Upper lobe of right lung (tissue), 1 donor: ENCODE results near the gene WWOX. TPM values are rescaled to one million over a fixed set of nuclear protein-coding genes. Genes with fewer than 3 reads are reported as not detected.

Experiments used
- ATAC-seq: fragments of 200-7000 bp; cut with Tn5 transposase; one replicate; pipeline ENCODE4 v1.9.1; 2020; ENCODE audit warnings: mild to moderate bottlenecking, moderate library complexity
- DNase-seq: peaks from one replicate; pipeline ENCODE4 v3.0.0-alpha.2; 2020
- H3K27ac ChIP-seq: fragments of 200-600 bp; one replicate; pipeline ENCODE4 v1.8.0; 2022
- H3K27me3 ChIP-seq: fragments of 200-600 bp; one replicate; pipeline ENCODE4 v1.8.0; 2022; ENCODE audit warnings: mild to moderate bottlenecking
- H3K36me3 ChIP-seq: fragments of 200-600 bp; one replicate; pipeline ENCODE4 v1.8.0; 2022
- H3K4me1 ChIP-seq: fragments of 200-600 bp; one replicate; pipeline ENCODE4 v1.8.0; 2022
- H3K4me3 ChIP-seq: fragments of 200-600 bp; one replicate; pipeline ENCODE4 v1.8.0; 2022; ENCODE audit warnings: mild to moderate bottlenecking
- H3K9me3 ChIP-seq: fragments of 200-600 bp; one replicate; pipeline ENCODE4 v1.8.0; 2022
- CTCF ChIP-seq: fragments of 200-600 bp; IDR thresholded peaks from one replicate; pipeline ENCODE4 v1.8.0; 2022; ENCODE audit warnings: antibody characterized with exemption
- intact Hi-C: fragments of 100-400 bp; cut with DNase I; formaldehyde crosslinking; loops from one replicate; pipeline ENCODE4 v1.11.0; 2022
- total RNA-seq: library from RNA; stranded (reverse); fragmentation: NEBNext Ultra II Directional; extraction: Animal tissue kit (Norgen Biotek cat#: 25700); gene quantifications from one replicate; pipeline ENCODE4 v1.2.1, GENCODE V29; 2021
- donor health status: DM: no; HTN: yes; CAD: no; lungs with severe emphysema.

The WWOX gene
- total RNA-seq, 1 donor from 2014 or later: 17.0 TPM

- no peaks in the 10 kb centered on the region for H3K9me3 ChIP-seq
- no peaks in the 10 kb centered on the region for H3K27me3 ChIP-seq
- no peaks in the 10 kb centered on the region for H3K36me3 ChIP-seq
- H3K4me3 ChIP-seq: no peak overlapping the region
- H3K4me1 ChIP-seq: peaks cover 8% of the 10 kb centered on the region
- no peak for TF ChIP-seq CTCF
- intact Hi-C loops: loop anchor here (10.0 kb wide), 1 partner anchor 106 kb away; no protein-coding TSS in a partner anchor
- ATAC-seq: peak; percentile 57
- DNase-seq: no peak
- no peak overlapping the region for H3K27ac ChIP-seq
Measured at GRCh38 chr16:78128913-78129312, 29.5 kb downstream of the WWOX start.

DNA sequence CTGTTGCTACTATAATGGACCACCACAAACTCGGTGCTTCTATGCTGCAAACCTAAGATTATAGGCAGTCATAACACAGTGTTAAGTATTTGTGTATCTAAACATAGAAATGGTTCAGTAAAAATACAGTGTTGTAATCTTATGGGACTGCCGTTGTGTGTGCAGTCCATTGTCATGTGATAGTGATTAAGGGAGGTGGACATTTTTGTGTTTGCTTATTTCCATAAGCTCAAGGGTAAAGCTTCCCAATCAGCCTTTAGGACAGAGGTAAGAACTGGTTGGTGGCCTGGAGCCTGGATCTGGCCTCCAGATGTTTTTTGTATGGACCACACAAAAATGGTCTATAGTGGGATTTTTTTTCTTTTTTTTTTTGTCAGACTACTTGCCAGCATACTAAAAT is 29.9 kb downstream of the WWOX start:
- intact Hi-C loops: loop anchor here (10.0 kb wide), 1 partner anchor 105 kb away; no protein-coding TSS in a partner anchor

GRCh38 chr16:78130083-78130608 is 30.7 kb downstream of the WWOX start:
- DNase-seq (no peak), ATAC-seq (no peak)
- Histone ChIP-seq H3K36me3 (no peaks in the 10 kb centered on the region), H3K4me1 (peaks cover 12% of the 10 kb centered on the region), H3K4me3 (no peak overlapping the region), H3K9me3 (no peaks in the 10 kb centered on the region), H3K27ac (no peak overlapping the region), H3K27me3 (no peaks in the 10 kb centered on the region)
- intact Hi-C loops: no loop called here
- TF ChIP-seq CTCF: no peak

More for the DNA sequence above, 29.9 kb downstream of the WWOX start:
- ATAC-seq (no peak), DNase-seq (no peak)
- H3K9me3 ChIP-seq: no peaks in the 10 kb centered on the region
- peaks cover 8% of the 10 kb centered on the region for H3K4me1 ChIP-seq
- no peaks in the 10 kb centered on the region for H3K27me3 ChIP-seq
- H3K36me3 ChIP-seq: no peaks in the 10 kb centered on the region
- no peak overlapping the region for H3K4me3 ChIP-seq
- no peak overlapping the region for H3K27ac ChIP-seq
- no peak for TF ChIP-seq CTCF

- no peak for TF ChIP-seq CTCF
- DNase-seq (no peak), ATAC-seq (no peak)
- Histone ChIP-seq H3K4me3 (no peak overlapping the region), H3K27me3 (no peaks in the 10 kb centered on the region), H3K9me3 (no peaks in the 10 kb centered on the region), H3K4me1 (peaks cover 12% of the 10 kb centered on the region), H3K27ac (no peak overlapping the region), H3K36me3 (no peaks in the 10 kb centered on the region)
- intact Hi-C loops: no loop called here
Measured at GRCh38 chr16:78130950-78131349, 31.5 kb downstream of the WWOX start.

DNA sequence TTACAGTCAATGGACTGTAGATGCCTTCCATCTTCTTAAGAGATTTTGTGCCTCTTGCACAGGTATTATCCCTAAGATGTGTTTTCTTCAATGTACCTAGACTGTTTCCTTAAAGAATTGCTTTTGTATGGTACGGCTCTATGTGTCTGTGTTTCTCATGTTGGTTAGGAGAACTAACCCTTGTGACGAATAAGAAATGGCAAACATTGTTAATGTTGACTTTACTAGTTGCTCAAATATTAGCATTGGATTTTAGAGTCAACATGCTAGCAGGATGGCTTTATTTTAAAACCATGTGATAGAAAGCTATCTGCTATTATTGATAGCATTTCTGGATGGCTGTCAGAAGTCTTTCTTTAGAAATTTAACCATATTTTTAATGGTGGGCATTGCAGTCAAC is 34.5 kb downstream of the WWOX start:
- no peak for TF ChIP-seq CTCF
- H3K4me1 ChIP-seq: peaks cover 4% of the 10 kb centered on the region
- H3K36me3 ChIP-seq: no peaks in the 10 kb centered on the region
- no peaks in the 10 kb centered on the region for H3K27me3 ChIP-seq
- peak; percentile 70 for ATAC-seq
- intact Hi-C loops: no loop called here
- DNase-seq: no peak
- H3K4me3 ChIP-seq: no peak overlapping the region
- H3K27ac ChIP-seq: no peak overlapping the region
- H3K9me3 ChIP-seq: no peaks in the 10 kb centered on the region
